Activated B cell treated with CpG ODN at 0.5 μM for 24 hours (primary cell): ENCODE results near the gene BASP1. TPM values are rescaled to one million over a fixed set of nuclear protein-coding genes. Genes with fewer than 3 reads are reported as not detected.

Experiments used
- ATAC-seq: fragments of 200-7000 bp; cut with Tn5 transposase; one replicate; pipeline ENCODE4 v1.10.0; 2021; ENCODE audit warnings: low read depth, mild to moderate bottlenecking, moderate library complexity
- CTCF ChIA-PET: fragments of 350-600 bp; sonication (Branson Sonifier 250); formaldehyde crosslinking; loops from one replicate; lab custom pipeline; 2021; ENCODE audit warnings: antibody characterized with exemption; lab: Charles Lee
- POLR2A ChIA-PET: fragments of 350-600 bp; sonication (Branson Sonifier 250); formaldehyde crosslinking; loops from one replicate; lab custom pipeline; 2021; ENCODE audit warnings: antibody characterized with exemption; lab: Charles Lee
- DNase-seq: peaks from one replicate; pipeline ENCODE4 v3.0.0; 2022
- H3K27ac Mint-ChIP-seq: one replicate; pipeline ENCODE4 v1.8.0; 2020; ENCODE audit warnings: mixed read lengths
- H3K27me3 Mint-ChIP-seq: one replicate; pipeline ENCODE4 v1.8.0; 2021; ENCODE audit warnings: mixed read lengths
- H3K36me3 Mint-ChIP-seq: one replicate; pipeline ENCODE4 v1.8.0; 2021; ENCODE audit warnings: low read depth, mixed read lengths
- H3K4me1 Mint-ChIP-seq: one replicate; pipeline ENCODE4 v1.8.0; 2021; ENCODE audit warnings: mixed read lengths
- H3K4me3 Mint-ChIP-seq: one replicate; pipeline ENCODE4 v1.8.0; 2020; ENCODE audit warnings: mild to moderate bottlenecking, mixed read lengths
- H3K9me3 Mint-ChIP-seq: one replicate; pipeline ENCODE4 v1.8.0; 2020; ENCODE audit warnings: mixed read lengths
- intact Hi-C: fragments of 100-400 bp; cut with micrococcal nuclease; formaldehyde crosslinking; loops from one replicate; pipeline ENCODE4 v1.15.1; 2024
- total RNA-seq: library from RNA; stranded (reverse); gene quantifications from 2 replicates; pipeline ENCODE4 v1.2.3, GENCODE V29; 2022
- TF ChIP-seq, protein P1 (sequence below): fragments of 200-600 bp; IDR thresholded peaks from one replicate; pipeline ENCODE4 v1.8.0; 2022; ENCODE audit warnings: antibody characterized with exemption, mild to moderate bottlenecking

Gene BASP1
- total RNA-seq, 1 donor from 2014 or later: 316 TPM

DNA sequence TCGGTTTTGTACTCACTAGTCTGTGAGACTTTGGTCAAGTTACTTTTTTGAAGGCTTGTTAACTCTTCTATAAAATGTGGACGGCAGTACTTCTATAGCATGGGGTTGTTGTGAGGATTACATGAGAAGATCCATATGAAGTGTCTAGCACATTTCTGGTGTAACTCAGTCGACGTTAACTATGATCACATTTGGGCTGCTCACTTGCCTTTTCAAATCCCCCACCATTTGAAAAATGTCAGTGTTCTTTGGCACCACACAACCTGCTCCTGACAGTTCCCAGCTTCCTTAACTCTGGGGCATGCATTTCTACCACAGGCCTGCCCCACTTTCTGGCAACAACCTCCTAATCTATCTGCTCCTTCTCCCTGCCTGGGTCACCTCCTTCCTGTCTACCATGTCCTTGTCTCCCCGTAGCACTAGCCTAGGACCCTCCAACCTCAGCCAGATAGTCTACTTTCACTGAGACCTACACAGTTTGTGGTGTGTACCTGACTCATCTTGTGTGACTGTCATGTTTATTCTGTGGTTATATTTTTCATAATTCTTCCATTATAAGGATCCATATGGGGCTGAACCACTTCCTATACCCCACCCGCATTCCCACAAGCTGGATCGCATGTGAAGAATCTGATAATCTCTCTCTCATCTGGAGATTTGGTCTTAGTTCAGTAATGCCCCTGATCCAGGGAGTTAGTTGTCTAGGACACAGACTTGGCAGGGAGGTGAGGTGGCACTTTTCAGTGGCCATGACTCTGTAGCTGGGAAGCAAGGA is 30.2 kb upstream of the BASP1 start:
- ChIA-PET POLR2A (no interaction called here), CTCF (no interaction called here)
- TF ChIP-seq, protein P1, sequence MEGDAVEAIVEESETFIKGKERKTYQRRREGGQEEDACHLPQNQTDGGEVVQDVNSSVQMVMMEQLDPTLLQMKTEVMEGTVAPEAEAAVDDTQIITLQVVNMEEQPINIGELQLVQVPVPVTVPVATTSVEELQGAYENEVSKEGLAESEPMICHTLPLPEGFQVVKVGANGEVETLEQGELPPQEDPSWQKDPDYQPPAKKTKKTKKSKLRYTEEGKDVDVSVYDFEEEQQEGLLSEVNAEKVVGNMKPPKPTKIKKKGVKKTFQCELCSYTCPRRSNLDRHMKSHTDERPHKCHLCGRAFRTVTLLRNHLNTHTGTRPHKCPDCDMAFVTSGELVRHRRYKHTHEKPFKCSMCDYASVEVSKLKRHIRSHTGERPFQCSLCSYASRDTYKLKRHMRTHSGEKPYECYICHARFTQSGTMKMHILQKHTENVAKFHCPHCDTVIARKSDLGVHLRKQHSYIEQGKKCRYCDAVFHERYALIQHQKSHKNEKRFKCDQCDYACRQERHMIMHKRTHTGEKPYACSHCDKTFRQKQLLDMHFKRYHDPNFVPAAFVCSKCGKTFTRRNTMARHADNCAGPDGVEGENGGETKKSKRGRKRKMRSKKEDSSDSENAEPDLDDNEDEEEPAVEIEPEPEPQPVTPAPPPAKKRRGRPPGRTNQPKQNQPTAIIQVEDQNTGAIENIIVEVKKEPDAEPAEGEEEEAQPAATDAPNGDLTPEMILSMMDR: no peak
- Mint-ChIP-seq H3K9me3 (no peaks in the 10 kb centered on the region), H3K4me3 (no peak overlapping the region), H3K27me3 (peaks cover 3% of the 10 kb centered on the region), H3K27ac (no peak overlapping the region), H3K4me1 (peaks cover 7% of the 10 kb centered on the region), H3K36me3 (no peaks in the 10 kb centered on the region)
- intact Hi-C loops: loop anchor here (5.0 kb wide), 1 partner anchor 255 kb away; no protein-coding TSS in a partner anchor
- DNase-seq (no peak), ATAC-seq (no peak)

DNA sequence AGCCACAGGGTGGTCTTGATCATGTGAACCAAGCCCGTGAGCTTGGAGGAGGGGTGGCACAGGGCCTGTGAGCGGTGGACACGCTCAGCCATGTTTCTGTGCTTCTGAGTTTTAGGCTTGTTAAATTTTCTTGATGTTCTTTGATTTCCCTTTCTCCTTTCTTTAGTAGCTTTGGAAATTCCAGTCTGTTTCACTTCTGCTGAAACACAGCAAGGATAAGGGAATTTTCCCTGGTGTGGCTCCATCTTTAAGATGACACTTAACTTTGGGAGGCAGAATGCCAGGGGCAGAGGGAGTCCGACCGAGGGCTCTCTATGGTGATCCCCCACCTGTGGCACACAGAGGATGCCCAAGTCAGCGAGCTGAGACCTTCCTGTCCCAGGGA is 29.7 kb upstream of the BASP1 start:
- no peak overlapping the region for H3K27ac Mint-ChIP-seq
- H3K9me3 Mint-ChIP-seq: no peaks in the 10 kb centered on the region
- DNase-seq (no peak), ATAC-seq (no peak)
- CTCF ChIA-PET: no interaction called here
- no peak overlapping the region for H3K4me3 Mint-ChIP-seq
- no peaks in the 10 kb centered on the region for H3K36me3 Mint-ChIP-seq
- H3K27me3 Mint-ChIP-seq: peaks cover 3% of the 10 kb centered on the region
- TF ChIP-seq, protein P1: no peak
- intact Hi-C loops: loop anchor here (5.0 kb wide), 1 partner anchor 255 kb away; no protein-coding TSS in a partner anchor
- peaks cover 7% of the 10 kb centered on the region for H3K4me1 Mint-ChIP-seq
- POLR2A ChIA-PET: no interaction called here

DNA sequence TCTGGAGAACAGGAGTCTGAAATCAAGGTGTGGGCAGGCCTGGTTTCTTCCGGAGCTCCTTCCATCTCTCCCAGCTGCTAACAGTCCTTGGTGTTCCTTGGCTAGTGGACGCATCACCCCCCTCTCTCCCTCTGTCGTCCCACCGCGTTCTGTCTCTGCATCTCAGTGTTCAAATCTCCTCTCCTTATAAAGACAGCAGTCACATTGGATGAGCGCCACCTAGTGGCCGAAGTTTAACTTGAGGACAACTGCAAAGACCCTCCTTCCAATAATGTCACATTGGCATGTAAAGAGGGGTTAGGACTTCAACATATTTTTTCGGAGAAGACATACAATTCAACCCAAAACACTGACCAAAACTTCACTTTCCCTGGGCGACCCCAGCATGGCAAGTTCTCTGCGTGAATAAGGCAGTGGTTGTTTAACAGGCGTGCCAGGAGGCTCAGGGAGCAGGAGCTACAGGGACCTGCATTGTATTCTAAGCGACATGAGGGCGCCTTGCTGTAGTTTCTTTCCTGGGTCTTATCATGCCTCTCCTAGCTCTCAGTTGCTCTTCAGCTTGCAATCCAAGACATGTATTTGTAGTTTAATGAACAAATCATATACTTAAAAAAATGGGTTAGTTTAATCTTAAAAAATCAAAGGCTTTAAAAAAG is 27.9 kb upstream of the BASP1 start:
- peak; percentile 37 for ATAC-seq
- intact Hi-C loops: loop anchor here (1.0 to 5.0 kb wide), 2 partner anchors 257 to 398 kb away; no protein-coding TSS in a partner anchor
- no peak overlapping the region for H3K27ac Mint-ChIP-seq
- TF ChIP-seq, protein P1: no peak
- H3K9me3 Mint-ChIP-seq: no peaks in the 10 kb centered on the region
- peak; percentile 44 for DNase-seq
- POLR2A ChIA-PET: no interaction called here
- no peak overlapping the region for H3K4me3 Mint-ChIP-seq
- H3K36me3 Mint-ChIP-seq: no peaks in the 10 kb centered on the region
- peaks cover 7% of the 10 kb centered on the region for H3K4me1 Mint-ChIP-seq
- CTCF ChIA-PET: interaction anchor here (0.9 to 4.0 kb wide), 12 partner anchors 9 to 1130 kb away, joined by 3 to 32 read pairs (median 5); no protein-coding TSS in a partner anchor
- peaks cover 3% of the 10 kb centered on the region for H3K27me3 Mint-ChIP-seq

DNA sequence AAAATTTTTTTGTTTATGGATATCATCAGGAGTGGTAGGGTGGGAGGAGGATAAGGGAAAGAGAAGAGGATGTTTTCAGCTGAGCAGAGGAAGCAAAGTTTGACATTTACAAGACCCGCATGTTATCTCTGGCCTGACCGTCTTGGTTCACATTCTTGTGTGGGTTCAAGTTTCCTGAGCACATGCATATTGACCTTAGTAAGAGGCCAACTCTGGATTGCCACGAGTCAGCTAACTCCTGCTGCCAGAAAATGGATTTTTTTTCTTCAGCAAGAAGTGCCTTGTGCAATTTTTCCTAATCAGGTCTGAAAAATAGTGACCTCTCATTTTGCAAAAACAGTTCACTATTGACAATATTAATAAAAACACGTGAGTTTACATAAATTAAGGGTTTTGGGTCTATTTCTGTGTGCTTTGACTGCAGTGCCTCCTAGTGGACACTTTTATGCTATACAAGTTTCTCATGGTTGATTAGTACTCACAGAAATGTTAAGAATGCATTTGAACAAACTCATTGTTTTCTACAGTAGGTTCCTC is 27.1 kb upstream of the BASP1 start:
- TF ChIP-seq, protein P1: peak; percentile 58
- no peak for DNase-seq
- H3K27ac Mint-ChIP-seq: no peak overlapping the region
- no peaks in the 10 kb centered on the region for H3K9me3 Mint-ChIP-seq
- peaks cover 7% of the 10 kb centered on the region for H3K4me1 Mint-ChIP-seq
- CTCF ChIA-PET: interaction anchor here (0.6 to 4.0 kb wide), 16 partner anchors 10 to 1129 kb away, joined by 3 to 32 read pairs (median 4); no protein-coding TSS in a partner anchor
- POLR2A ChIA-PET: no interaction called here
- H3K27me3 Mint-ChIP-seq: peaks cover 3% of the 10 kb centered on the region
- no peaks in the 10 kb centered on the region for H3K36me3 Mint-ChIP-seq
- no peak overlapping the region for H3K4me3 Mint-ChIP-seq
- intact Hi-C loops: loop anchor here (1.0 kb wide), 1 partner anchor 399 kb away; no protein-coding TSS in a partner anchor
- ATAC-seq: peak; percentile 42
